Transverse colon (tissue), 4 donors: ENCODE data around the gene ITM2C.

Experiments used
- EP300 ChIP-seq: sonication (generic); formaldehyde crosslinking; IDR thresholded peaks from one replicate; pipeline ENCODE4 v1.6.1; 2017; ENCODE audit warnings: antibody characterized with exemption, low read depth
- POLR2A ChIP-seq: fragments of 450-650 bp; IDR thresholded peaks from one replicate; pipeline ENCODE4 v1.6.1; 2016; ENCODE audit warnings: antibody characterized with exemption, mild to moderate bottlenecking, moderate library complexity
- POLR2AphosphoS5 ChIP-seq, 3 donors: sonication (generic); formaldehyde crosslinking; IDR thresholded peaks; one replicate each; pipeline ENCODE4 v1.6.1; 2016; ENCODE audit warnings: antibody characterized with exemption in 3 of 3
- TF ChIP-seq, protein P1 (sequence below), 5 experiments: fragments of 200-600 bp in 3 of 5; fragments of 450-650 bp in 2 of 5; sonication (generic) in 3 of 5; IDR thresholded peaks; 1 replicate in 2 of 5; 2 replicates in 3 of 5; pipeline ENCODE4 v1.5.1; 2016 to 2017; ENCODE audit warnings: antibody characterized with exemption in 5 of 5, inconsistent platforms in 3 of 5, mild to moderate bottlenecking in 2 of 5, moderate library complexity in 1 of 5

DNA sequence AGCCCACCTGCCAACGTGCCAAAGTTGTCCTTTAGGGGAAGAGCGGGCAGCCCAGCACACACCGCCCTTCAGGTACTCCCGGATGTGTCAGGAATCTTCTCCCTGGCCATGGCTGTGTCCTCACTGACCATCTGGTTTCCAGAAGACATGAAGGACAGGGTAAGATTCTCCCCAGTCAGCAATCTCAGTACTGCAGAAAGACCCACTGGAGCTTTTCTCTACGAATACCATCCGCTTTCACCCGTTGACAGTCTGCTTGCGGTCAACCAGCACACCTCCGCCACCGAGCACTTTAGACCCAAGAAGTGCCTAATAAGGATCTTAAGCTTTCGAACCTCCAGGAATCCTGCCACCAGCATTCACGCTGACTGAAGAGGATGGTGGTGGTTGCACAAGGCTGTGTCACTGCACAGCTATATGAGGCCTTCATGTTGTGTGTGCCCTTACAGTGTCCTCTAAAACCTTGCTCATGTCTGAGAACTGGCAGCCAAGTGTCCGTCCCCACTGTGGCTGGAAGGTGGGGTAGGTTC, 42.7 kb upstream of the ITM2C start:
- TF ChIP-seq EP300 (no peak), POLR2A (no peak), POLR2AphosphoS5 (IDR thresholded peaks at IDR 0.05) (no peak)
- TF ChIP-seq, protein P1, sequence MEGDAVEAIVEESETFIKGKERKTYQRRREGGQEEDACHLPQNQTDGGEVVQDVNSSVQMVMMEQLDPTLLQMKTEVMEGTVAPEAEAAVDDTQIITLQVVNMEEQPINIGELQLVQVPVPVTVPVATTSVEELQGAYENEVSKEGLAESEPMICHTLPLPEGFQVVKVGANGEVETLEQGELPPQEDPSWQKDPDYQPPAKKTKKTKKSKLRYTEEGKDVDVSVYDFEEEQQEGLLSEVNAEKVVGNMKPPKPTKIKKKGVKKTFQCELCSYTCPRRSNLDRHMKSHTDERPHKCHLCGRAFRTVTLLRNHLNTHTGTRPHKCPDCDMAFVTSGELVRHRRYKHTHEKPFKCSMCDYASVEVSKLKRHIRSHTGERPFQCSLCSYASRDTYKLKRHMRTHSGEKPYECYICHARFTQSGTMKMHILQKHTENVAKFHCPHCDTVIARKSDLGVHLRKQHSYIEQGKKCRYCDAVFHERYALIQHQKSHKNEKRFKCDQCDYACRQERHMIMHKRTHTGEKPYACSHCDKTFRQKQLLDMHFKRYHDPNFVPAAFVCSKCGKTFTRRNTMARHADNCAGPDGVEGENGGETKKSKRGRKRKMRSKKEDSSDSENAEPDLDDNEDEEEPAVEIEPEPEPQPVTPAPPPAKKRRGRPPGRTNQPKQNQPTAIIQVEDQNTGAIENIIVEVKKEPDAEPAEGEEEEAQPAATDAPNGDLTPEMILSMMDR (IDR thresholded peaks at IDR 0.05): no peak
